CD14-positive monocyte (primary cell): ENCODE measurements around the gene OXLD1. TPM values are rescaled to one million over a fixed set of nuclear protein-coding genes. Genes with fewer than 3 reads are reported as not detected.

Source experiments
- DNase-seq, 3 donors: peaks; one replicate each; pipeline ENCODE4 v3.0.0-alpha.2; 2011 to 2022
- H2AFZ ChIP-seq: 2 replicates; pipeline ENCODE4 v1.6.0; 2012; ENCODE audit warnings: mild to moderate bottlenecking, low read depth, low read length, inconsistent platforms; ENCODE audit not compliant: insufficient read depth, poor library complexity, severe bottlenecking
- H3K27ac ChIP-seq, 2 donors: 1 replicate in 1 of 2; 2 replicates in 1 of 2; pipeline ENCODE4 v1.5.1; 2012 to 2013; ENCODE audit warnings: low read length in 2 of 2, control low read depth in 1 of 2, inconsistent platforms in 1 of 2, low read depth in 1 of 2, mild to moderate bottlenecking in 1 of 2
- H3K27me3 ChIP-seq, 2 donors: one replicate each; pipeline versions ENCODE4 v1.6.0 to v1.6.1; 2011 to 2013; ENCODE audit warnings: low read length in 2 of 2; ENCODE audit not compliant: control insufficient read depth in 2 of 2, insufficient read depth in 2 of 2
- H3K36me3 ChIP-seq, 2 donors: replicated peaks in 1 of 2; 1 replicate in 1 of 2; 2 replicates in 1 of 2; pipeline versions ENCODE4 v1.5.1 to v1.6.1; 2012 to 2013; ENCODE audit warnings: low read length in 2 of 2, control low read depth in 1 of 2, inconsistent platforms in 1 of 2, mild to moderate bottlenecking in 1 of 2; ENCODE audit not compliant: insufficient read depth in 2 of 2, control insufficient read depth in 1 of 2
- H3K4me1 ChIP-seq, 2 donors: 1 replicate in 1 of 2; 2 replicates in 1 of 2; pipeline versions ENCODE4 v1.5.1 to v1.6.1; 2012 to 2013; ENCODE audit warnings: low read length in 2 of 2, control low read depth in 1 of 2, inconsistent platforms in 1 of 2, mild to moderate bottlenecking in 1 of 2, moderate library complexity in 1 of 2; ENCODE audit not compliant: insufficient read depth in 2 of 2, control insufficient read depth in 1 of 2
- H3K4me2 ChIP-seq: replicated peaks from 2 replicates; pipeline ENCODE3; 2012; ENCODE audit warnings: low read length, moderate library complexity, mild to moderate bottlenecking; ENCODE audit not compliant: poor library complexity, severe bottlenecking; ENCODE audit errors: extremely low read depth
- H3K4me3 ChIP-seq, 3 experiments: fragments of 200-600 bp in 1 of 3; sonication (generic) in 1 of 3; replicated peaks in 1 of 3; 1 replicate in 2 of 3; 2 replicates in 1 of 3; pipeline ENCODE4 v1.5.1; 2011 to 2013; ENCODE audit warnings: low read length in 3 of 3, mild to moderate bottlenecking in 3 of 3, control low read depth in 2 of 3, low read depth in 2 of 3, inconsistent platforms in 1 of 3, moderate library complexity in 1 of 3
- H3K79me2 ChIP-seq: 2 replicates; pipeline ENCODE4 v1.6.0; 2012; ENCODE audit warnings: mild to moderate bottlenecking, control low read depth, inconsistent platforms, low read length, moderate library complexity; ENCODE audit not compliant: insufficient read depth
- H3K9ac ChIP-seq: 2 replicates; pipeline ENCODE4 v1.6.0; 2017; ENCODE audit warnings: low read length, mild to moderate bottlenecking; ENCODE audit not compliant: insufficient read depth, poor library complexity, severe bottlenecking
- H3K9me3 ChIP-seq, 2 donors: replicated peaks in 1 of 2; 1 replicate in 1 of 2; 2 replicates in 1 of 2; pipeline versions ENCODE4 v1.5.1 to v1.6.1; 2012 to 2013; ENCODE audit warnings: low read length in 2 of 2, control low read depth in 1 of 2; ENCODE audit not compliant: control insufficient read depth in 1 of 2, insufficient read depth in 1 of 2
- H4K20me1 ChIP-seq: 2 replicates; pipeline ENCODE4 v1.6.0; 2012; ENCODE audit warnings: mild to moderate bottlenecking, low read length, control low read depth, moderate library complexity; ENCODE audit not compliant: insufficient read depth
- H3K27ac Mint-ChIP-seq, 7 donors: one replicate each; pipeline ENCODE4 v1.8.0; 2020; ENCODE audit warnings: mild to moderate bottlenecking in 7 of 7, mixed read lengths in 7 of 7, moderate library complexity in 6 of 7, inconsistent platforms in 2 of 7
- H3K27me3 Mint-ChIP-seq, 3 donors: one replicate each; pipeline ENCODE4 v1.8.0; 2021 to 2022; ENCODE audit warnings: low read depth in 3 of 3, mild to moderate bottlenecking in 3 of 3, mixed read lengths in 3 of 3, moderate library complexity in 3 of 3, inconsistent platforms in 1 of 3
- H3K36me3 Mint-ChIP-seq, 2 donors: one replicate each; pipeline ENCODE4 v1.8.0; 2020; ENCODE audit warnings: mixed read lengths in 2 of 2, inconsistent platforms in 1 of 2, mild to moderate bottlenecking in 1 of 2
- H3K4me1 Mint-ChIP-seq: one replicate; pipeline ENCODE4 v1.8.0; 2020; ENCODE audit warnings: mild to moderate bottlenecking, mixed read lengths
- H3K4me3 Mint-ChIP-seq, 2 donors: one replicate each; pipeline ENCODE4 v1.8.0; 2020; ENCODE audit warnings: mild to moderate bottlenecking in 2 of 2, mixed read lengths in 2 of 2, moderate library complexity in 1 of 2
- H3K9me3 Mint-ChIP-seq, 7 donors: one replicate each; pipeline ENCODE4 v1.8.0; 2020 to 2022; ENCODE audit warnings: mixed read lengths in 7 of 7, mild to moderate bottlenecking in 6 of 7, moderate library complexity in 6 of 7, inconsistent platforms in 2 of 7
- WGBS: methylation state at CpG from one replicate; pipeline ENCODE4 v1.1.5; 2013; ENCODE audit warnings: missing lambda C conversion rate; ENCODE audit not compliant: insufficient coverage; 5-methylcytosine and 5-hydroxymethylcytosine counted together
- intact Hi-C, 2 donors: fragments of 100-400 bp; cut with micrococcal nuclease; formaldehyde crosslinking; loops; one replicate each; pipeline versions ENCODE4 v1.15.0 to v1.15.1; 2023
- polyA plus RNA-seq, 3 donors: library from polyadenylated mRNA; depleted of rRNA in 1 of 3; unstranded in 2 of 3; stranded (reverse) in 1 of 3; fragments of 300-500 nt in 2 of 3; fragments of >200 nt in 1 of 3; fragmentation: Illumina TruSeq in 2 of 3; gene quantifications; 1 replicate in 2 of 3; 2 replicates in 1 of 3; pipeline ENCODE4 v1.2.3, GENCODE V29; 2012 to 2021
- TF ChIP-seq, protein P1 (sequence below): fragments of 200-600 bp; IDR thresholded peaks from one replicate; pipeline ENCODE4 v1.8.0; 2022; ENCODE audit warnings: antibody characterized with exemption, mild to moderate bottlenecking

The OXLD1 gene
- polyA plus RNA-seq, 3 donors = 46.0 to 61.1 (median 51.8) TPM

DNA sequence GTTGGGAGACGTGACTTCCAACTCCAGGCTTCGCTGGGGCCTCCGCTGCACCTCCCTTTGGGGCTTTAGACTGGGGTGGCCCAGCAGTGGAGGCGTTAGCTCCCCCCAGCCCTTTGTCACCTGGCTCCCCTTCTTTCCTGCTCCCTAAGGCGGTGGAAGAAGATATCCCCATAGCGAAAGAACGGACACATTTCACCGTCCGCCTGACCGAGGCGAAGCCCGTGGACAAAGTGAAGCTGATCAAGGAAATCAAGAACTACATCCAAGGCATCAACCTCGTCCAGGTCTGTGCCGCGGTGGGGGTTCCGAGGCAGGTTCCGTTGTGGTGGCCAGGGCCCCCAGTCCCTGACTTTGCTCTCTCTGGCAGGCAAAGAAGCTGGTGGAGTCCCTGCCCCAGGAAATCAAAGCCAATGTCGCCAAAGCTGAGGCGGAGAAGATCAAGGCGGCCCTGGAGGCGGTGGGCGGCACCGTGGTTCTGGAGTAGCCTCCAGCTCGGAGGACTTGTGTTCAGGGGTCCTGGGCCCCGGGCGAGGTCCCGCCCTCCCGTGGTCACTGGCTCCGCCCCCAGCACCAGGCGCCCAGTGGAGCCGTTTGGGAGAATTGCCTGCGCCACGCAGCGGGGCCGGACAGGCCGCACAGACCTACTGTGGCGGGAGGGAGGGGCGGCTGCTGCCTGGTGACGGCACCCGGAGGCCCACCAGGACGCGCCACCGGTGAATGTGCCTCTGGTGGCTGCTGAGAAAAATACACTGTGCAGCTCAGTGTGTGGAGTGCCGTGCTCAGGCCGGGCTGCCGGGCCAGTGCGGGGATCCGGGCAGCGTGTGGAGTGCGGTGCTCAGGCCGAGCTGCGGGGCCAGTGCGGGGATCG is 40.6 kb upstream of the OXLD1 start:
- H3K4me1 ChIP-seq = peaks cover 36 to 48% of the 10 kb centered on the region in 2 donors
- no peak overlapping the region for H3K4me3 Mint-ChIP-seq
- no peak overlapping the region for H2AFZ ChIP-seq
- no peak overlapping the region for H3K27ac Mint-ChIP-seq
- H3K4me3 ChIP-seq = no peak overlapping the region
- no peak for DNase-seq
- H3K36me3 Mint-ChIP-seq = peaks cover 22 to 40% of the 10 kb centered on the region in 2 donors
- no peak overlapping the region for H3K9ac ChIP-seq
- H3K9me3 ChIP-seq = no peaks in the 10 kb centered on the region
- H3K27me3 Mint-ChIP-seq = peaks cover 0 to 19% (median 12%) of the 10 kb centered on the region in 3 donors
- H3K36me3 ChIP-seq = peaks cover 16 to 26% of the 10 kb centered on the region in 2 donors
- intact Hi-C loops = no loop called here
- H3K79me2 ChIP-seq = peaks cover 30% of the 10 kb centered on the region
- H3K27ac ChIP-seq = no peak overlapping the region
- H3K4me1 Mint-ChIP-seq = peaks cover 39% of the 10 kb centered on the region
- TF ChIP-seq, protein P1, sequence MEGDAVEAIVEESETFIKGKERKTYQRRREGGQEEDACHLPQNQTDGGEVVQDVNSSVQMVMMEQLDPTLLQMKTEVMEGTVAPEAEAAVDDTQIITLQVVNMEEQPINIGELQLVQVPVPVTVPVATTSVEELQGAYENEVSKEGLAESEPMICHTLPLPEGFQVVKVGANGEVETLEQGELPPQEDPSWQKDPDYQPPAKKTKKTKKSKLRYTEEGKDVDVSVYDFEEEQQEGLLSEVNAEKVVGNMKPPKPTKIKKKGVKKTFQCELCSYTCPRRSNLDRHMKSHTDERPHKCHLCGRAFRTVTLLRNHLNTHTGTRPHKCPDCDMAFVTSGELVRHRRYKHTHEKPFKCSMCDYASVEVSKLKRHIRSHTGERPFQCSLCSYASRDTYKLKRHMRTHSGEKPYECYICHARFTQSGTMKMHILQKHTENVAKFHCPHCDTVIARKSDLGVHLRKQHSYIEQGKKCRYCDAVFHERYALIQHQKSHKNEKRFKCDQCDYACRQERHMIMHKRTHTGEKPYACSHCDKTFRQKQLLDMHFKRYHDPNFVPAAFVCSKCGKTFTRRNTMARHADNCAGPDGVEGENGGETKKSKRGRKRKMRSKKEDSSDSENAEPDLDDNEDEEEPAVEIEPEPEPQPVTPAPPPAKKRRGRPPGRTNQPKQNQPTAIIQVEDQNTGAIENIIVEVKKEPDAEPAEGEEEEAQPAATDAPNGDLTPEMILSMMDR = no peak
- peaks cover 7% of the 10 kb centered on the region for H4K20me1 ChIP-seq
- no peak overlapping the region for H3K4me2 ChIP-seq
- H3K27me3 ChIP-seq = peaks cover 0 to 8% of the 10 kb centered on the region in 2 donors
- no peaks in the 10 kb centered on the region for H3K9me3 Mint-ChIP-seq
- WGBS = 94% methylated on average over 53 of the region's 54 CpGs

DNA sequence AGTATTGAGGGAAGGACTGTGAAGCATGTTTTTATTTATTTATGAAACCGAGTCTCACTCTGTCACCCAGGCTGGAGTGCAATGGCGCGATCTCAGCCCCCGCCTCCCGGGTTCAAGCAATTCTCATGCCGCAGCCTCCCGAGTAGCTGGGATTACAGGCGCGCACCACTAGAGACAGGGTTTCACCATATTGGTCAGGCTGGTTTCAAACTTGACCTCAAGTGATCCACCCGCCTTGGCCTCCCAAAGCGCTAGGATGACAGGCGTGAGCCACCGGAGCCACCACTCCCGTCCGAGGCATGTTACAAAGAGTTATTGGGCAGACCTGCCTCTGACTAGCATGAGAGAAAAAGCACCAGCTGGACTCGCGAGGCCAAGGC is 39.8 kb upstream of the OXLD1 start:
- Histone ChIP-seq H3K79me2 (peaks cover 38% of the 10 kb centered on the region), H4K20me1 (peaks cover 15% of the 10 kb centered on the region), H3K9me3 (no peaks in the 10 kb centered on the region), H3K9ac (no peak overlapping the region), H2AFZ (no peak overlapping the region), H3K27ac (no peak overlapping the region), H3K4me2 (no peak overlapping the region), H3K4me3 (no peak overlapping the region), H3K36me3 (peaks cover 20 to 33% of the 10 kb centered on the region in 2 donors), H3K27me3 (peaks cover 0 to 7% of the 10 kb centered on the region in 2 donors), H3K4me1 (peaks cover 37 to 48% of the 10 kb centered on the region in 2 donors)
- peaks cover 0 to 15% (median 8%) of the 10 kb centered on the region in 3 donors for H3K27me3 Mint-ChIP-seq
- peaks cover 25 to 44% of the 10 kb centered on the region in 2 donors for H3K36me3 Mint-ChIP-seq
- TF ChIP-seq, protein P1 = no peak
- no peaks in the 10 kb centered on the region for H3K9me3 Mint-ChIP-seq
- no peak for DNase-seq
- WGBS = 98% methylated on average over 17 of the region's 17 CpGs
- no peak overlapping the region for H3K4me3 Mint-ChIP-seq
- intact Hi-C loops = no loop called here
- H3K4me1 Mint-ChIP-seq = peaks cover 40% of the 10 kb centered on the region
- H3K27ac Mint-ChIP-seq = no peak overlapping the region
